GM21423 (cell line): Measurements from ENCODE around the gene ZNF618.

Source experiments
- ATAC-seq: cut with Tn5 transposase; IDR thresholded peaks from one replicate; pipeline ENCODE4 v1.9.1; 2021; ENCODE audit warnings: mild to moderate bottlenecking, moderate library complexity; ENCODE audit not compliant: unreplicated experiment

Gene ZNF618

DNA sequence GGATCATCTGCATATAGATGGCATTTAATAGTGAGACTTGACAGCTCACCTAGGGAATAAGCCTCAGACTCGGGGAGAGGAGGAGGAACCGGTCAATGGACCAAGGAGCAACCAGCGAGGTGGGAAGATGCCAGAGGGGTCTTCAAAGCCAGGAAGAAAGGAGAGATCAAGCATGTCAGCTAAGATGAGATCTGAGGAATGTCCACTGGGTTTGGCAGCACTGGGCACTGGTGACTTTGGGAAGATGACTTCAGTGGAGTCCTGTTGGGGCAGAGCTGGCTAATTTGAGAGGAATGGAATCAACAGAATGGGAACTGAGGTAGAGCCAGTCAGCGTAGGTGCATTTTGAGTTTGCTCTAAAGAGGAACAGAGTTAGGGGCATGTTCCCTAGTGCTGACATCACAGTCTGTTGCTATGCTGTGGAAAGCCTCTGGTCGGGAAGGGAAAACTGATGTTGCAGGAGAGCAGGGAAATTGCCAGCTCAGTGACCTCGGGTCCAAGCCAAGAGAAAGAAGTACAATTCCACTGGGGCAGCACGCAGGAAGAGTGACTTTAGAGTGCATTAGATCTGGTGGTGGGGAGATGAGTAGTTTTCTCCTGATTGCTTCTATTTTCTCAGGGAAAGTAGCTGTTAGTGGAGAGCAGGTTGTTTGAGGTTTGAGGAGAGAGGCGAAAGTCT, 56.9 kb downstream of the ZNF618 start:
- no peak for ATAC-seq

GRCh38 chr9:113933671-113934070, 57.6 kb downstream of the ZNF618 start:
- ATAC-seq, result no peak

GRCh38 chr9:113934167-113934828, 58.2 kb downstream of the ZNF618 start:
- no peak for ATAC-seq

DNA sequence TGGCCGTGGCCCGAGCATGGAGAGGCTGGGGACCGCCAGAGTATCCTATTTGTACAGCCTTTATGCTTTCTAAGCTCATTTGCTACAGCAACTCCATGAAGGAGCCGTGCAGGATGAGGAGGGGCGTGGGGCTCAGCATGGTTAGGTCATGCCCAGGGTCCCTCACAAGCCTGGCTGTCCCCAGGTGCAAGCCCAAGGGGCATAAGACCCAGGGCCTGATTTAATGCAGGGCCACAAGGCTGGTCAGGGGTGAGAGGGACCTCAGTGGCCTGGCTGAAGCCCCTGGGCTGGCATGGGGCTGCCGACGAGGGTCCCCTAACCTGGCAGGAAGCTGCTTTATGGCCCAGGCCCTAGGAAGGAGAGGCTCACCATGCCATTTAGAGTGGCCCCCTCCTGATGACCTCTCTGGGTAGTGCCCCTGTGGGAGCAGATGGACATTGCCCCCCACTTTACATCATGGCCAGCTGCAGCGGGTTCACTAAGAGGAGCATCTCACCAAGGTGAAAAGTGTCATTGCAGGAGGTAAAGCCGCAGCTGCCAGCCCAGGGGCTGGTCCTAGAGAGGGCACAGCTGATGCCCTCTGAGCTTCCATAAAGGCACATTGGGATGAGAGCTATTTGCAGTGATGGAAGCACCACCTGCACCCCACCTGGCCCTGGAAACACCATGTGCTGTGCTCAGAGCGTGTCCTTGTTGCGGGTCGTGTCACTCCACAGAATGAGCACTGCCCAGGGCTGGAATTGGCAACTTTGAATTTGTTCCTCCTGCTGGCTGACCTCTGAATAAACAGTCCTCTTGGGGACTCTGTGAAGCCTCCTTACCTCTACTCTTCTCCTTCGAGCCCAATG, 58.9 kb downstream of the ZNF618 start:
- no peak for ATAC-seq

- ATAC-seq, result no peak
These were observed 59.7 kb downstream of the ZNF618 start for GRCh38 chr9:113935677-113936380.

GRCh38 chr9:113940077-113940476, 64.0 kb downstream of the ZNF618 start:
- no peak for ATAC-seq

DNA sequence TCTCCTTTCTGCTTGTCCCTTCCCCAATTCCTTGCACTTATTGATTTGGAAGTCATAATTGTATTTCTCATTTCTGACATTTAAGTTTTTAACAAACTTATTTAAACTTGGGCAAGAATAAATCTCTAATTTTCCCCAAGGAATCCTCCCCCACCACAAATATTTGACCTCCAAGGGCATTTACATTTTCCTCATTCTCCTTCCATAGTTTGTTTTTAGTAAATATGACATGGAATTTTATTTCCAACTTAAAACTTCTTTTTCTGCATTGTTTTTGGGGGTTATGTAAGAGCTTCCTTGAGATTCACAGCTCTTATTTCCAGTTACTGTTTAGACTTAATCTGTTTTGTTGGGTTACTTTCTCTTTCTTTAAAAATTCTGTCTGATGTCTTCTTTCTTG, 64.9 kb downstream of the ZNF618 start:
- no peak for ATAC-seq

DNA sequence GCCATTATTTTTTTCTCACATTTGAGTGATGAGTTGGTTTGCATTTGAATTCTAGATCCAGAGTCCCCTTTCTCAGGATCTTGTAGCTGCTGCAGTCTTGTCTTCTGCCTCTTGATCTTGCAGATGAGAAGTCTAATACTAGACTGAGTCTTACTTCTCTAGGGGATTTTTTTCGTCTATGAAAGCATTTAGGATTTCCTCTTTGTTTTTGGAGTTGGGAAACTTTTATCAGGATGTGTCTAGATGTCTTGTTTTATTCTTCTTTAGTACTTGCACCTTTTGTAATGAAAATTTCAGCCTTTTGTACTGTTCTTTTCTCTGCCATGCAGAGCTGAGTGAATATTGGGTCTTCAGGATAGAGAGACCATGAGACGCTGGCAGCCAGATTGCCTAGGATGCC, 65.4 kb downstream of the ZNF618 start:
- ATAC-seq, result no peak

DNA sequence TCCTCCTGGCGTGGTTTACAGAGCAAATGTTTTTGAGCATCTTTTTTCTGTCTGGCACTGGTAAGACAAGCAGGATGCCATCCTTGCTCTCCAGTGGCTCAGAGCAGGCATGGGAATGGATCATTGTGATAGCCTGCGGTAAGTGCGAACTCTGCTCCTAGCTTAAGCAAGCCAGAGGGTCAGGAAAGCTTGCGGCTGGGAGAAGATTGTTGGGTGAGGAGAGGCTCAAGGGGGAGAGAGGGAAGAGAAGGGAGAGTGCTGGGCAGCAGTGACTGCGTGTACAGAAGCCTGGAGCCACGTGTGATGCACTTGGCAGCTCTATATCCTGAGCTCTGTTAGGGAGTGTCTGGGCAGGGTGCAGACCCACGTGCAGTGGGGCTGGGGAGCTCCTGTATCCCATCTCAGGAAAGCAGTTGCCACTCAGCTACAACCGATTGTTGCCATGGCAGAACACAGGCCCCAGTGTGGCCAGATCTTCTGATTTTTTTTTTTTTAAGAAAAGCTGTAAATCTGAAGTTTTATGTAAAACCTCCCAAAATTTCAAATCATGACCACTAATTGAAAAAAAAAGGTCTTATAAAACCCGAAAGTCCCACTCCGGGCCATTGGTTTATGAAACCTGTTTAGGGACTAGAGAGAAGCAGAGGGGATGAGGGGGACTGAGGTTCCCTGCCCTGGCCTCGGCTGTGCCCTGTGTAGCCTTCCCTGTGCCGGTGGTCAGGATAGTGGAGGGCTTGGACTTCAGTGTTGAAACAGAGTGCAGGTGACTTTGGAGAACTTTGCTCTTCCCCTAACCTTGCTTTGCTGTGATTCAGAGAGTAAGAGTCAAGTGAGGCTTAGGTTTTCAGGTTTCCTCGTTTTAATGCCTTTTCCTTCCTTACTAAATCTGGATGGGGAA, 67.3 kb downstream of the ZNF618 start:
- ATAC-seq, result no peak

- ATAC-seq, result no peak
These were observed 69.7 kb downstream of the ZNF618 start for GRCh38 chr9:113945784-113946183.

- no peak for ATAC-seq
These were observed 70.5 kb downstream of the ZNF618 start for GRCh38 chr9:113946496-113947115.

GRCh38 chr9:113947941-113948340, 71.8 kb downstream of the ZNF618 start:
- no peak for ATAC-seq

DNA sequence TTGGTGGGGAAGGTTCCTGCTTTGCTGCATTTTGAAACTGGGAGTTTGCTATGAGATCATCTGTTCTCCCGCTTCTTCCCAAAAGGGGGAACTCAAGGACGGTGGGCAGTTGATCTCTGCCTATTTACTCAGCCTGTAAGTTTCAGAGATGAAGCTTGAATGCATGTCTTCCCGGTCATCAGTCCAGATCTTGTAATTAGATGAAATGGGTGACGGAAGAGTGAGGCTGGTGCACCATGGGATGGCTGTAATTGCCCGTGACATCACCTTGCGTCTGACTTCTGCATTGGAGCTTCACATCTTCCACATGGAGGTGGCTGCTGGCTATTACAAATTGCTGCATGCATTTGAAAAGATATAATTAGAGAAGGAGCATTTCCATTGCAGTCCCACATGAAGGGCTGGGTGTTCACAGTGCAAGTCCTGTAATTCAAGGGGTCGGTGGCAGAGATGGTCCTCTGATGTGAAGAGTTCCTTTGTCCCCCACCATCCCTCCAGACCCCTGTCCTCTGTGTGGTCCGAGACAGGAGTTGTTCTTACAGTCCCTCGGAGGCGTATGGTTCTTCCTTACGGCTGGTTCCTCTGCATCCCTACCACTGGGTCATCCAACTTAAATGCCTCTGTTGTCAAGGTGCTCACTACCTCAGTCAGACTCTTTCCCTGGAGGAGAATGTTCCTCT, 72.9 kb downstream of the ZNF618 start:
- ATAC-seq, result no peak

DNA sequence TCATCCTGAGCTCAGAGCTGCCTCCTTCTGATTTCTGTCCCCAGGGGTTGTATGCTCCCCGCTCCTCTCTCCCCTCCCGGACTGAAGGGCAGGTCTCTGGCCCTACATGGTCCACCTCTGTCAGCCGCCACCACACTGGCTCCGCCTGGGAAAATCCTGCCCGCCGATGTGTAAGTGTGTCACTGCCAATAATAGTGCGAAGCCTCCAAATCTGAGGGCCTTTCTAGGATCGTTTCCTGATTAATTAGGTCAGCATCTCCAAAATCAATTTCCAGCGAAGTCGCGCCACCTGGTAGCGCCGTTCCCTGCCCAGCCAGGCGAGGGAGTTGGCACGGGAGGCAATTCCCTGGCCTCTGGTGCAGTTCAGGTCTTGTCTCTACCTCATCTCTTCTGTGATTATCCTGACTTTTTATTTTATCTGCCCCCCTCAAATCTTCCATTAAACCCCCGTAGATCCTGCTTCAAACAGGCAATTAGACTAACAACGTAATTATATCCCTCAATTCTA, 73.5 kb downstream of the ZNF618 start:
- ATAC-seq, result no peak

GRCh38 chr9:113950195-113951031, 74.3 kb downstream of the ZNF618 start:
- no peak for ATAC-seq

- no peak for ATAC-seq
These were observed 74.9 kb downstream of the ZNF618 start for GRCh38 chr9:113951032-113951372.

DNA sequence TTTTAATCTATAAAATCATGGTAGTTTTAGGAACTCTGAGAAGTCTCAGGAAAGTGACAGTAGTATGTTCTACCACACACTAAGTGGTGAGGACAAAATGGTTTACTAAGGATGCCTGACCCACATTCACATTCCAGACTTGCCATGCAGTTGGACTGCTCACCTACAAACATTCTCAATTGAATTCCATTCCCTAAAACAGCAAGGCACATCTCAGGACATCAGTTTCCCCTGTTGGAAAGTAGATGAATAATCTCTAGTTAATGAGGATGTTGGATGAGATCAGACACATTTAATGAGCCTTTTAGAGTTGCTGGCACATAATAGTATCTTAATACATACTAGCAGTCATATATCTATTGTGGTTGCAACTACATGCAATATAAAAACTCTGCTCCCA, 76.6 kb downstream of the ZNF618 start:
- ATAC-seq, result no peak

DNA sequence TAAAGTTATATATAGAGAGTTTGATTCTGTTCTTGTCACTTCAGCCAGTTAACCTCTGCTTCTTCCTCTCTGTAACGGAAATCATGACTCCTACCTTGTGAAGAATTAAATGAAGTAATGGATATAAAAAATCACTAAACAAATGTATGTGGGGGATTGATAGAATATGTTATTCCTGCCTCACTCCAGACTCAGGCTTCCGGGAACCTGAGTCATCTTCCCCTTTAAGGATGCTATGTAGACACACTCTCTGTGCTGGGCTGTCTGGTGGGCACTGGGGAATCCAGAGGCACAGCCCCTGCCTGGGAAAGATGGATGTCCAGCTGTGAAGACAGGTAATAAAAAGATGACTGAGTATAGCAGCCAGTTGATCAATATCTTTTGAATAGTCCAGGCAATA, 77.4 kb downstream of the ZNF618 start:
- ATAC-seq, result no peak
